ENCODE measurements around the gene DSP. TPM values are rescaled to one million over a fixed set of nuclear protein-coding genes. Genes with fewer than 3 reads are reported as not detected.

The DSP gene
- total RNA-seq, 1 donor from 2014 or later: 109 TPM

DNA sequence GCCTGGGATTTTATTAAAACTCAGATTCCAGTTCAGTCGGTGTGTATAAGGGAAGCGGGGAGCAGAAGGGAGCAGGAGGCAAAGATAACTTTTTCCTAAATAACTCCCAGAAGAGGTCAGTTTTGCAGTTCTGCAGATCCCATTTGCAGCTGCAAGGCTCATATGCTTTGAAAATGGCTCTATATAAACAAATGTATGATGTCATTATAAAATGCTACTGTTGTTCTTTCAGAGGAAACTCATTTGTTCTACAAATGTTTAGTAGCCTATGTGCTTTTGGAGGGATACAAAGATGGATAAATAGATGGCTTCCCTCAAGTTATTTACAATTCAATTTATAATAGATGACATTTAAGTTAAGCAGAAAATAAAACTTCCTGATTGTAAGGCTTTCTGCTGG lies 29.2 kb upstream of the DSP start:
- H3K27ac Mint-ChIP-seq (ENCODE audit: unreplicated experiment): no peak overlapping the region
- no peak overlapping the region for H3K4me3 Mint-ChIP-seq (ENCODE audit: unreplicated experiment)
- TF ChIP-seq CTCF (IDR thresholded peaks at IDR 0.05; ENCODE audit: unreplicated experiment): no peak
- no peaks in the 10 kb centered on the region for H3K4me1 Mint-ChIP-seq (ENCODE audit: unreplicated experiment)
- no peaks in the 10 kb centered on the region for H3K9me3 Mint-ChIP-seq (ENCODE audit: unreplicated experiment)
- no peaks in the 10 kb centered on the region for H3K36me3 Mint-ChIP-seq (ENCODE audit: low read depth, unreplicated experiment)
- no peak for DNase-seq (ENCODE audit: low spot score)
- no peaks in the 10 kb centered on the region for H3K27me3 Mint-ChIP-seq (ENCODE audit: unreplicated experiment)

DNA sequence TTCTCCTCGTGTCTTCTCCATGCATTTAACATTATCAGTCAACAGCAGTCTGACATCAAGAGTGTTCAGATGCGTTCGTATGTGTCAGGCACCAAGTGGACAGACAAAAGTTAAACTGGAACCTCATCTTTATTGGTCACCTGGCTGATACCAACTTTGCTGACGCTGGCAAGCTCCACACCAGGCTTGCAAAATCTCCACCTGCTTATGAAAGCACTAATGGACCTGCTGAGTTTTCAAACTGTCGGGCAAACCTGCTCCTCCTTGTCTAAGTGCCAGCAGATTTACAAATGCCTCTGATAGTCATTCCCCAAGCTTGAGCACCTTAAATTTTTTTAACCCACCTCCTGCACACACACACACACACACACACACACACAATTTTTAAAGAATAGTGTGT lies 27.9 kb upstream of the DSP start:
- no peaks in the 10 kb centered on the region for H3K36me3 Mint-ChIP-seq (ENCODE audit: low read depth, unreplicated experiment)
- DNase-seq (ENCODE audit: low spot score): no peak
- H3K27me3 Mint-ChIP-seq (ENCODE audit: unreplicated experiment): no peaks in the 10 kb centered on the region
- TF ChIP-seq CTCF (IDR thresholded peaks at IDR 0.05; ENCODE audit: unreplicated experiment): no peak
- no peak overlapping the region for H3K4me3 Mint-ChIP-seq (ENCODE audit: unreplicated experiment)
- no peaks in the 10 kb centered on the region for H3K9me3 Mint-ChIP-seq (ENCODE audit: unreplicated experiment)
- H3K27ac Mint-ChIP-seq (ENCODE audit: unreplicated experiment): no peak overlapping the region
- no peaks in the 10 kb centered on the region for H3K4me1 Mint-ChIP-seq (ENCODE audit: unreplicated experiment)

- Mint-ChIP-seq H3K27ac (ENCODE audit: unreplicated experiment) (no peak overlapping the region), H3K4me1 (ENCODE audit: unreplicated experiment) (peaks cover 4% of the 10 kb centered on the region), H3K27me3 (ENCODE audit: unreplicated experiment) (peaks cover 1% of the 10 kb centered on the region), H3K9me3 (ENCODE audit: unreplicated experiment) (no peaks in the 10 kb centered on the region), H3K36me3 (ENCODE audit: low read depth, unreplicated experiment) (no peaks in the 10 kb centered on the region), H3K4me3 (ENCODE audit: unreplicated experiment) (no peak overlapping the region)
- DNase-seq (ENCODE audit: low spot score): no peak
- no peak for TF ChIP-seq CTCF (IDR thresholded peaks at IDR 0.05; ENCODE audit: unreplicated experiment)
These were observed 26.1 kb upstream of the DSP start for GRCh38 chr6:7515363-7515762.

- no peak for DNase-seq (ENCODE audit: low spot score)
- H3K27ac Mint-ChIP-seq (ENCODE audit: unreplicated experiment): no peak overlapping the region
- H3K4me3 Mint-ChIP-seq (ENCODE audit: unreplicated experiment): no peak overlapping the region
- peaks cover 6% of the 10 kb centered on the region for H3K4me1 Mint-ChIP-seq (ENCODE audit: unreplicated experiment)
- no peaks in the 10 kb centered on the region for H3K9me3 Mint-ChIP-seq (ENCODE audit: unreplicated experiment)
- peaks cover 3% of the 10 kb centered on the region for H3K27me3 Mint-ChIP-seq (ENCODE audit: unreplicated experiment)
- no peaks in the 10 kb centered on the region for H3K36me3 Mint-ChIP-seq (ENCODE audit: low read depth, unreplicated experiment)
- no peak for TF ChIP-seq CTCF (IDR thresholded peaks at IDR 0.05; ENCODE audit: unreplicated experiment)
These were observed 22.6 kb upstream of the DSP start for GRCh38 chr6:7518877-7519276.

GRCh38 chr6:7522873-7523272 lies 18.6 kb upstream of the DSP start:
- DNase-seq (ENCODE audit: low spot score): no peak
- no peak overlapping the region for H3K27ac Mint-ChIP-seq (ENCODE audit: unreplicated experiment)
- no peak for TF ChIP-seq CTCF (IDR thresholded peaks at IDR 0.05; ENCODE audit: unreplicated experiment)
- H3K4me3 Mint-ChIP-seq (ENCODE audit: unreplicated experiment): no peak overlapping the region
- H3K9me3 Mint-ChIP-seq (ENCODE audit: unreplicated experiment): no peaks in the 10 kb centered on the region
- H3K27me3 Mint-ChIP-seq (ENCODE audit: unreplicated experiment): peaks cover 3% of the 10 kb centered on the region
- peaks cover 10% of the 10 kb centered on the region for H3K4me1 Mint-ChIP-seq (ENCODE audit: unreplicated experiment)
- no peaks in the 10 kb centered on the region for H3K36me3 Mint-ChIP-seq (ENCODE audit: low read depth, unreplicated experiment)
